ENCODE results near the gene NTHL1. TPM values are rescaled to one million over a fixed set of nuclear protein-coding genes. Genes with fewer than 3 reads are reported as not detected.
A peak's percentile ranks its signal among the peaks of the same experiment; 100 is the strongest.

The NTHL1 gene
- total and polyA plus RNA-seq, 2 experiments from 2014 or later = 51.3 to 61.3 TPM

GRCh38 chr16:2042986-2043666, 4.5 kb downstream of the NTHL1 start:
- TF ChIP-seq, protein P1, sequence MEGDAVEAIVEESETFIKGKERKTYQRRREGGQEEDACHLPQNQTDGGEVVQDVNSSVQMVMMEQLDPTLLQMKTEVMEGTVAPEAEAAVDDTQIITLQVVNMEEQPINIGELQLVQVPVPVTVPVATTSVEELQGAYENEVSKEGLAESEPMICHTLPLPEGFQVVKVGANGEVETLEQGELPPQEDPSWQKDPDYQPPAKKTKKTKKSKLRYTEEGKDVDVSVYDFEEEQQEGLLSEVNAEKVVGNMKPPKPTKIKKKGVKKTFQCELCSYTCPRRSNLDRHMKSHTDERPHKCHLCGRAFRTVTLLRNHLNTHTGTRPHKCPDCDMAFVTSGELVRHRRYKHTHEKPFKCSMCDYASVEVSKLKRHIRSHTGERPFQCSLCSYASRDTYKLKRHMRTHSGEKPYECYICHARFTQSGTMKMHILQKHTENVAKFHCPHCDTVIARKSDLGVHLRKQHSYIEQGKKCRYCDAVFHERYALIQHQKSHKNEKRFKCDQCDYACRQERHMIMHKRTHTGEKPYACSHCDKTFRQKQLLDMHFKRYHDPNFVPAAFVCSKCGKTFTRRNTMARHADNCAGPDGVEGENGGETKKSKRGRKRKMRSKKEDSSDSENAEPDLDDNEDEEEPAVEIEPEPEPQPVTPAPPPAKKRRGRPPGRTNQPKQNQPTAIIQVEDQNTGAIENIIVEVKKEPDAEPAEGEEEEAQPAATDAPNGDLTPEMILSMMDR (IDR thresholded peaks at IDR 0.05; ENCODE audit: low read depth, low read length) = no peak
- H3K27ac ChIP-seq = no peak overlapping the region
- DNase-seq (ENCODE audit: low read depth in 1 of 2, low spot score in 1 of 2) = no peak
- peaks cover 18% of the 10 kb centered on the region for H3K4me1 ChIP-seq (ENCODE audit: low read depth)
- H3K36me3 ChIP-seq = no peaks in the 10 kb centered on the region
- no peaks in the 10 kb centered on the region for H3K27me3 ChIP-seq
- H3K4me3 ChIP-seq = no peak overlapping the region
- no peaks in the 10 kb centered on the region for H3K9me3 ChIP-seq (ENCODE audit: low read depth)

GRCh38 chr16:2042171-2042985, 5.3 kb downstream of the NTHL1 start:
- peaks cover 18% of the 10 kb centered on the region for H3K4me1 ChIP-seq (ENCODE audit: low read depth)
- TF ChIP-seq, protein P1 (IDR thresholded peaks at IDR 0.05; ENCODE audit: low read depth, low read length) = no peak

DNA sequence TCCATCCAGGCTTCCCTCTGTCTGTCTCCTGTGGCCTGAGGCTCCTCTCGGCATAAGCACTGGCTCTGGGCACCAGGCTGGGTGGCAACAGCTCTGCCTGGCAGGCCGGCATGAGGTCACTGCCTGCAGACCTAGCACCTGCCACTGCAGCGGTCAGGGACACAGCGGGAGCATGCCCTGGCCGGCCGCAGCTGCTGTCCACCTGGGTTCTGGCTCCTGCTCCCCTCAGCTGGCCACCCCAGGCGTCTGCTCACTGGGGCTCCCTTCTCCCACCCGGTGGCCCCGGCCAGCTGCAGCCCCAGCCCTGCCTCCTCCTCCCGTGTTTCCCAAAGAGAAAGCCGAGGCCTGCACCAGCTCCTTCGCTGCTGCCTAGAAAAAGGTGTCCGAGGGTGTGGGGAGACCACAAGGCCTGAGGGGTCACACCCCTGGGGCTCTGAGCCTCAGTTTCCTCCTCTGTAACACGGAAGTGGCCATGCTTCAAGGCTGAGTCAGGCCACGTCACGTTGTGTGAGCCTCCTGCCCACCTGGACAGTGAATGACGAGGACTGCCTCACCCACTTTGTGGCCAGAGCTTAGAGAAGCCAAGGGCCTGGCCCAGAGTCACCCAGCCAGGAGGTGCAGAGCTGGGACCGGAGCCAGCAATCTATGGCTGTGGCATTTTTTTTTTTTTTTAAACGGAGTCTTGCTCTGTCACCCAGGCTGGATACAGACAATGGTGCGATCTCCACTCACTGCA, 6.7 kb downstream of the NTHL1 start:
- Histone ChIP-seq H3K4me1 (ENCODE audit: low read depth) (peaks cover 13% of the 10 kb centered on the region), H3K27ac (no peak overlapping the region), H3K9me3 (ENCODE audit: low read depth) (no peaks in the 10 kb centered on the region), H3K36me3 (no peaks in the 10 kb centered on the region), H3K4me3 (no peak overlapping the region), H3K27me3 (no peaks in the 10 kb centered on the region)
- TF ChIP-seq, protein P1 (IDR thresholded peaks at IDR 0.05; ENCODE audit: low read depth, low read length) = no peak
- DNase-seq (ENCODE audit: low read depth in 1 of 2, low spot score in 1 of 2) = no peak

More at GRCh38 chr16:2042171-2042985, 5.3 kb downstream of the NTHL1 start:
- no peaks in the 10 kb centered on the region for H3K36me3 ChIP-seq
- no peak overlapping the region for H3K27ac ChIP-seq
- no peaks in the 10 kb centered on the region for H3K9me3 ChIP-seq (ENCODE audit: low read depth)
- H3K27me3 ChIP-seq = no peaks in the 10 kb centered on the region
- DNase-seq (ENCODE audit: low read depth in 1 of 2, low spot score in 1 of 2) = peak in 1 of 2 donors; percentile 85
- no peak overlapping the region for H3K4me3 ChIP-seq

GRCh38 chr16:2040041-2040786, 7.4 kb downstream of the NTHL1 start:
- TF ChIP-seq, protein P1 (IDR thresholded peaks at IDR 0.05; ENCODE audit: low read depth, low read length) = no peak
- Histone ChIP-seq H3K27me3 (no peaks in the 10 kb centered on the region), H3K27ac (no peak overlapping the region), H3K4me1 (ENCODE audit: low read depth) (peaks cover 13% of the 10 kb centered on the region), H3K4me3 (no peak overlapping the region), H3K36me3 (no peaks in the 10 kb centered on the region), H3K9me3 (ENCODE audit: low read depth) (no peaks in the 10 kb centered on the region)
- DNase-seq (ENCODE audit: low read depth in 1 of 2, low spot score in 1 of 2) = no peak

Data from cardiac muscle cell (in vitro differentiated cells and primary cell).